PFSK-1 (cell line): ENCODE data around the gene MMD.

Source experiments
- FOXP2 ChIP-seq: optimal IDR thresholded peaks from 2 replicates; pipeline ENCODE3; 2011; ENCODE audit warnings: borderline replicate concordance, control low read depth, inconsistent platforms; ENCODE audit not compliant: insufficient read depth; ENCODE audit errors: extremely low read length, extremely low read depth
- POLR2AphosphoS5 ChIP-seq: IDR thresholded peaks from 2 replicates; pipeline ENCODE4 v1.6.1; 2012; ENCODE audit warnings: low read depth, mild to moderate bottlenecking, control low read depth, low read length, moderate library complexity
- SIN3A ChIP-seq: IDR thresholded peaks from 2 replicates; pipeline ENCODE4 v1.6.1; 2012; ENCODE audit warnings: mild to moderate bottlenecking, low read length, moderate library complexity, borderline replicate concordance; ENCODE audit not compliant: insufficient read depth
- TAF1 ChIP-seq: IDR thresholded peaks from 2 replicates; pipeline ENCODE4 v1.6.1; 2012; ENCODE audit warnings: low read length, control low read depth, borderline replicate concordance; ENCODE audit not compliant: insufficient read depth
- TF ChIP-seq, protein P1 (sequence below), 2 experiments: IDR thresholded peaks; 2 replicates each; pipeline versions ENCODE4 v1.6.1 to v1.8.0; 2011 to 2012; ENCODE audit warnings: low read depth in 2 of 2, low read length in 2 of 2, control low read depth in 1 of 2, inconsistent platforms in 1 of 2, mild to moderate bottlenecking in 1 of 2, moderate library complexity in 1 of 2; ENCODE audit not compliant: insufficient read depth in 1 of 2

Gene MMD

DNA sequence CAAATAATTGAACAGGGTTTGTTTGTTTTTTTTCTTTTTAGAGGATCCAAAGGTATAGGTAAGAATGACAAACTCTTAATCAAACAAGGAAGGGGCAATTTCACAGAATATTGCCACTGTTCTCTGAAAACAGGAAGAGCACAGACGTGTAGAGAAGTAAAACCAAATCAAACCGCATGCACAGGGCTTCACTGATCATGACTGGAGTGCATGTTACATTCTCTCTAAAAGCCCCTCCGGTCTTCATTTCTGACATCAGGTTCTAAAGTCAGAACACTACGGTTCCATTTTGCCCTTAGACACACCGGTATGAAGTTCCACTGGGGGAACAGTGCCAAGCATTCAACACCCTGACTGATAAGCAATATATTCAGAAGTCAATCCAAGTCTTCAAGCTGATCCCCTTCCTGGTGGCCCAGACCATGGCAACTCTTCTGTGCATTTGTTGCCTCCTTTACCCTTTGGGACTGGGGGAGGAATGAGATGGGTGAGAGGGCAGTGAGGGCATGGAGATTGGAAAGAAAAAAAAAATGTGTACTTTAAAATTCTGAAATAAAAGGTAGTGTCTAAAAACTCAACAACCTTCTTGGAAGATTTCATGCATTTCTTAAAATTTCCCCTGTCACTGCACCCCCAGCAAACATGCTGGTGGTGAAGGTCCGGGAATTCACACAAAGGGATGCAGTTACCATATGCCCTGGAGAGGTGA lies 1.4 kb downstream of the MMD start:
- TF ChIP-seq FOXP2 (no peak), SIN3A (no peak), POLR2AphosphoS5 (no peak), TAF1 (no peak)
- TF ChIP-seq, protein P1, sequence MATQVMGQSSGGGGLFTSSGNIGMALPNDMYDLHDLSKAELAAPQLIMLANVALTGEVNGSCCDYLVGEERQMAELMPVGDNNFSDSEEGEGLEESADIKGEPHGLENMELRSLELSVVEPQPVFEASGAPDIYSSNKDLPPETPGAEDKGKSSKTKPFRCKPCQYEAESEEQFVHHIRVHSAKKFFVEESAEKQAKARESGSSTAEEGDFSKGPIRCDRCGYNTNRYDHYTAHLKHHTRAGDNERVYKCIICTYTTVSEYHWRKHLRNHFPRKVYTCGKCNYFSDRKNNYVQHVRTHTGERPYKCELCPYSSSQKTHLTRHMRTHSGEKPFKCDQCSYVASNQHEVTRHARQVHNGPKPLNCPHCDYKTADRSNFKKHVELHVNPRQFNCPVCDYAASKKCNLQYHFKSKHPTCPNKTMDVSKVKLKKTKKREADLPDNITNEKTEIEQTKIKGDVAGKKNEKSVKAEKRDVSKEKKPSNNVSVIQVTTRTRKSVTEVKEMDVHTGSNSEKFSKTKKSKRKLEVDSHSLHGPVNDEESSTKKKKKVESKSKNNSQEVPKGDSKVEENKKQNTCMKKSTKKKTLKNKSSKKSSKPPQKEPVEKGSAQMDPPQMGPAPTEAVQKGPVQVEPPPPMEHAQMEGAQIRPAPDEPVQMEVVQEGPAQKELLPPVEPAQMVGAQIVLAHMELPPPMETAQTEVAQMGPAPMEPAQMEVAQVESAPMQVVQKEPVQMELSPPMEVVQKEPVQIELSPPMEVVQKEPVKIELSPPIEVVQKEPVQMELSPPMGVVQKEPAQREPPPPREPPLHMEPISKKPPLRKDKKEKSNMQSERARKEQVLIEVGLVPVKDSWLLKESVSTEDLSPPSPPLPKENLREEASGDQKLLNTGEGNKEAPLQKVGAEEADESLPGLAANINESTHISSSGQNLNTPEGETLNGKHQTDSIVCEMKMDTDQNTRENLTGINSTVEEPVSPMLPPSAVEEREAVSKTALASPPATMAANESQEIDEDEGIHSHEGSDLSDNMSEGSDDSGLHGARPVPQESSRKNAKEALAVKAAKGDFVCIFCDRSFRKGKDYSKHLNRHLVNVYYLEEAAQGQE (IDR thresholded peaks at IDR 0.05; ENCODE audit: insufficient read depth in 1 of 2, low read depth in 2 of 2, low read length in 2 of 2): no peak

DNA sequence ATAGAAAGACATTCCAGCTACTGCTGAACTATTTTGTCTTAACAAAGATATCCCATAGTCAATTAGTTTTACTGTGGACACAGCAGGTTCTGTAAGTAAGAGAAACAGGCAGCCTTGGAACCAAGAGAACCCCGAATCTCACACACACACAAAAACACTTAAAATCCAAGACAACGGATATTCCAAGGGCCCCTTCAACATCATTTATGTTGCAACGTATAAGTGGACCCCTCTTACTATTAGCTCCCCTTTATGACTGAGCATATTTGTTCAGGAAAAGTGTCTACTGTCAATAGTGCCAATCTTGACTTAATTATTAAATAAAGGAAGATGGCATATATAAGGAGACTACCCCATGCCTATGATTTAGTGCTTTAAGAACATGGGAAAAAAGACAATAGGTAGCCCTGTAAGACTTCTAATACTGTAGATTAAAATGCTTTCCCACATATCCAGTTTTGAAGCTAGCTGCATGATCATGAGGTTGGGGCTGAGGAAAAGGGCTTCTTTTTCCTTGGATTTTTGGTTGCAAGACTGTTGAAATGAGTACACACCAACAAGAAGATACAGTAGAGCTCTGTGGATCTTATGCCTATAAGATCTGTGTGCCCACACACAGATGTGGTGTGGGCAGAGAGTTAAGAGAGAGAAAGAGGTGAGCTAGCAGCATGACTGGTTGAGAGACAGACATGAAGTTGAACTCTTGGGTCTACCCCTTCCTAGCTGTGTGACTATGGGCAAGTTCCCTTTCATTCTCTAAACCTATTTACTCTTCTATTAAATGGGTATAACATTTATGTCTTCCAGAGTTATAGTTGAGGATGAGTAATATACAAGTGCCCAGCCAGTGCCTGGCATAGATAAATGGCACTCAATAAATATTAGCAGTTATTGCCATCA lies 3.0 kb downstream of the MMD start:
- TF ChIP-seq TAF1 (no peak), POLR2AphosphoS5 (no peak), SIN3A (no peak), FOXP2 (no peak)
- TF ChIP-seq, protein P1 (IDR thresholded peaks at IDR 0.05; ENCODE audit: insufficient read depth in 1 of 2, low read depth in 2 of 2, low read length in 2 of 2): no peak

DNA sequence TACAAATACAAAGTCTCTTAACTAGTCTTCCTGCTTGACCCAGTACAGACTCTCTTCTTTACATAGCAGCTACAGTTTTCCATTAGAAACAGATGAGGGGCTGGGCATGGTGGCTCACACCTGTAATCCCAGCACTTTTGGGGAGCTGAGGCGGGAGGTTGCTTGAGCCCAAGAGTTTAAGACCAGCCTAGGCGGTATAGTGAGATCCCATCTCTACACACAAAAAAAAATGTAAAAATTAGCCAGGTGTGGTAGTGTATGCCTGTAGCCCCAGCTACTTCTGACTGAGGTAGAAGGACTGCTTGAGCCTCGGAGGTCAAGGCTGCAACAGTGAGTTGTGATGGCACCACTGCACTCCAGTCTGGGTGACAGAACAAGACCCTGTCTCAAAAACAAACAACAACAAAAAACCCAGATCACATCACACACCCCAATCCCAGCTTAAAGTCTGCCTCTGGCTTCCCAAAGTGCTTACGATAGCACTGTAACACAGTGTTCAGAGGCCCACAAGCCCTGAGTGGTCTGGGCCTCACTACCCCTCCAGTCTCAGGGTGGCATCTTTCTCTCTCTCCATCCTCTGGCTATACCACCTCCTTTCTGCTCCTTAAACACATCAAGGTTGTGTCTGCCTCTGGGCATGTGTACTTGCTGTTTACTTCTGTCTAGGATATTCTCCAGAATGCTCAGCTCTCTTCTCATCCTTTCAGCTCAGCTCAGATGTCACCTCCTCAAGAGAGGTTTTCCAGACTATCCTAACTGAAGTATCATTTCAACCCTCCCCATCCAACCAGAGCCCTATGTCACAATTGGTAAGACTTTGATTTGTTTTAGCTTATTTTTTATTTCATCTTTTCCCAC lies 4.0 kb downstream of the MMD start:
- TF ChIP-seq FOXP2: no peak
- 0 out of 2 replicates have a peak, but pooled peaks have one; percentile 16 for TF ChIP-seq POLR2AphosphoS5
- TF ChIP-seq SIN3A: no peak
- TF ChIP-seq TAF1: no peak
- TF ChIP-seq, protein P1 (IDR thresholded peaks at IDR 0.05; ENCODE audit: insufficient read depth in 1 of 2, low read depth in 2 of 2, low read length in 2 of 2): no peak

DNA sequence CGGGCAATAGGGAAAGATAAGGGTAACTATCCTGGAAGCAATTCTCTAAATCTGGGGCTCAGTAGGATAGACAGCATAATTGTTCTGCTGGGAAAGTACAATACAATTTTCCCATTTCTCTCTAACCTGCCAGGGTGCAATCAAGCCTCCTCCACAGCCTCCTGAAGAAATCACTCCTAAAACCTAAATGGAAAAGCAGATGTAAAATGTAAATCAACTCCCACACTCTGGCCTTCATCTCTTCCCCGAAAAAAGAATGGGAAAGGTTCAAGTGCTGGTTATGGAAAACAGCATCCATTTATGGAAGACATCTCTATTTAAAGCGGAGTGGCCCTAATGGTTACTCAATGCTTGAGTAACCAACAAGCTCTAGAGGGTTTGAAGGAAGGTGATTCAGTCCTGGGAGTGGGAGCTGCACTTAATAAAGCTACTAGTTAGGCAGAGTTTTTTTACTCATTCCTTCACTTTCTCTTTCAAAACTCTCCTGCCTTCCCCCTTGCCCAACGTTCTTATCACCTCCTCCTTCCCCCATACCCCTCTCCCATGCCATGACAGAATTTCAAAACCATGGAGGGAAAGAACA lies 5.1 kb downstream of the MMD start:
- TF ChIP-seq SIN3A: no peak
- no peak for TF ChIP-seq FOXP2
- no peak for TF ChIP-seq POLR2AphosphoS5
- TF ChIP-seq, protein P1 (IDR thresholded peaks at IDR 0.05; ENCODE audit: insufficient read depth in 1 of 2, low read depth in 2 of 2, low read length in 2 of 2): no peak
- TF ChIP-seq TAF1: no peak
